ENCODE data around the gene HPS6.

DNA sequence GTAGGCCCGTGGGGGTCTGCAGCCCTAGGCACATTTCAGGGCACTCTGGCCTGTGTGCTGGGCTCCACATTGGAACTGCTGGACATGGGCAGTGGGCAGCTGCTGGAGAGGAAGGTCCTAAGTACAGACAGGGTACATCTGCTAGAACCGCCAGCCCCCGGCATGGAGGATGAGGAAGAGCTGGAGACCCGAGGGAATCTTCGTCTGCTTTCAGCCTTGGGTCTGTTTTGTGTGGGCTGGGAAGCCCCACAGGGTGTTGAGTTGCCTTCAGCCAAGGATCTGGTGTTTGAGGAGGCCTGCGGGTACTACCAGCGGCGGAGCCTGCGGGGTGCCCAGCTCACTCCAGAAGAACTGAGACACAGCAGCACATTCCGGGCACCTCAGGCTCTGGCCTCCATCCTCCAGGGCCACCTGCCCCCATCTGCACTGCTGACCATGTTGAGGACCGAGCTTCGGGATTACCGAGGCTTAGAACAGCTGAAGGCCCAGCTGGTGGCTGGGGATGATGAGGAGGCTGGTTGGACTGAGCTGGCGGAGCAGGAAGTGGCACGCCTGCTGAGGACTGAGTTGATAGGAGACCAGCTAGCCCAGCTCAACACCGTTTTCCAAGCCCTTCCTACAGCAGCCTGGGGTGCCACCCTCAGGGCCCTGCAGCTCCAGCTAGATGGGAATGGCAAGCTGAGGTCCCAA is 1.4 kb downstream of the HPS6 start:
- TF ChIP-seq EZH2 (IDR thresholded peaks at IDR 0.05; ENCODE audit: insufficient read depth, poor library complexity, severe bottlenecking) = no peak
- TF ChIP-seq EZH2phosphoT487 (IDR thresholded peaks at IDR 0.05; ENCODE audit: insufficient read depth, low read depth) = no peak

Measured in GM23248 (cell line).